B cell (primary cell): Measurements from ENCODE around the gene LDLRAD1. TPM values are rescaled to one million over a fixed set of nuclear protein-coding genes. Genes with fewer than 3 reads are reported as not detected.

ENCODE experiments used
- ATAC-seq: fragments of 200-7000 bp; cut with Tn5 transposase; one replicate; pipeline ENCODE4 v1.10.0; 2021; ENCODE audit warnings: low read depth, mild to moderate bottlenecking, moderate number of reproducible peaks, moderate library complexity
- CTCF ChIA-PET: fragments of 350-600 bp; sonication (Branson Sonifier 250); formaldehyde crosslinking; loops from one replicate; lab custom pipeline; 2021; ENCODE audit warnings: antibody characterized with exemption, inconsistent platforms; lab: Charles Lee
- POLR2A ChIA-PET: fragments of 350-600 bp; sonication (Branson Sonifier 250); formaldehyde crosslinking; loops from one replicate; lab custom pipeline; 2021; ENCODE audit warnings: antibody characterized with exemption; lab: Charles Lee
- DNase-seq: peaks from one replicate; pipeline ENCODE4 v3.0.0; 2013
- H2AFZ ChIP-seq: 2 replicates; pipeline ENCODE4 v1.6.1; 2012; ENCODE audit warnings: mild to moderate bottlenecking, low read depth, low read length; ENCODE audit not compliant: insufficient read depth, poor library complexity, severe bottlenecking
- H3K27ac ChIP-seq, 2 donors: 1 replicate in 1 of 2; 2 replicates in 1 of 2; pipeline ENCODE4 v1.5.1; 2012 to 2013; ENCODE audit warnings: low read length in 2 of 2, mild to moderate bottlenecking in 2 of 2, moderate library complexity in 1 of 2
- H3K27me3 ChIP-seq, 4 experiments: fragments of 200-600 bp in 1 of 4; sonication (generic) in 1 of 4; replicated peaks in 1 of 4; 1 replicate in 2 of 4; 2 replicates in 2 of 4; pipeline versions ENCODE4 v1.6.1 to v1.7.0; 2013 to 2016; ENCODE audit warnings: low read length in 3 of 4, mild to moderate bottlenecking in 2 of 4, mixed read lengths in 1 of 4, moderate library complexity in 1 of 4; ENCODE audit not compliant: insufficient read depth in 4 of 4, control insufficient read depth in 3 of 4; ENCODE audit errors: control extremely low read depth in 1 of 4
- H3K36me3 ChIP-seq, 2 experiments: replicated peaks in 1 of 2; 1 replicate in 1 of 2; 2 replicates in 1 of 2; pipeline versions ENCODE4 v1.6.1 to v1.7.1; 2013; ENCODE audit warnings: low read length in 1 of 2; ENCODE audit not compliant: insufficient read depth in 2 of 2, control insufficient read depth in 1 of 2; ENCODE audit errors: control extremely low read depth in 1 of 2, extremely low read depth in 1 of 2
- H3K4me1 ChIP-seq, 2 donors: fragments of 200-600 bp in 1 of 2; sonication (generic) in 1 of 2; 1 replicate in 1 of 2; 2 replicates in 1 of 2; pipeline versions ENCODE4 v1.5.1 to v1.6.1; 2013 to 2017; ENCODE audit warnings: low read length in 2 of 2; ENCODE audit not compliant: control insufficient read depth in 2 of 2, insufficient read depth in 2 of 2
- H3K4me2 ChIP-seq: replicated peaks from 2 replicates; pipeline ENCODE3; 2012; ENCODE audit warnings: mild to moderate bottlenecking, low read depth, low read length; ENCODE audit not compliant: poor library complexity, severe bottlenecking
- H3K4me3 ChIP-seq, 5 experiments: fragments of 200-600 bp in 1 of 5; sonication (generic) in 1 of 5; 1 replicate in 3 of 5; 2 replicates in 2 of 5; pipeline versions ENCODE4 v1.5.1 to v1.7.0; 2011 to 2016; ENCODE audit warnings: low read length in 4 of 5, mild to moderate bottlenecking in 4 of 5, low read depth in 2 of 5, control low read depth in 1 of 5, moderate library complexity in 1 of 5; ENCODE audit not compliant: insufficient read depth in 1 of 5; ENCODE audit errors: control extremely low read depth in 1 of 5, extremely low read depth in 1 of 5
- H3K79me2 ChIP-seq: fragments of 200-600 bp; sonication (generic); one replicate; pipeline ENCODE4 v1.6.0; 2016; ENCODE audit warnings: low read length; ENCODE audit not compliant: control insufficient read depth, insufficient read depth
- H3K9ac ChIP-seq: fragments of 200-600 bp; sonication (generic); 2 replicates; pipeline ENCODE4 v1.6.1; 2017; ENCODE audit warnings: mild to moderate bottlenecking, low read length, moderate library complexity
- H3K9me3 ChIP-seq, 3 donors: one replicate each; pipeline versions ENCODE4 v1.6.1 to v1.7.1; 2013; ENCODE audit warnings: low read length in 2 of 3; ENCODE audit not compliant: control insufficient read depth in 2 of 3, insufficient read depth in 1 of 3; ENCODE audit errors: control extremely low read depth in 1 of 3
- H4K20me1 ChIP-seq: 2 replicates; pipeline ENCODE4 v1.6.0; 2012; ENCODE audit warnings: mild to moderate bottlenecking, low read length; ENCODE audit not compliant: insufficient read depth, control insufficient read depth, poor library complexity, severe bottlenecking
- H3K27ac Mint-ChIP-seq: one replicate; pipeline ENCODE4 v1.8.0; 2021; ENCODE audit warnings: mixed read lengths
- H3K27me3 Mint-ChIP-seq: one replicate; pipeline ENCODE4 v1.8.0; 2021; ENCODE audit warnings: mixed read lengths
- H3K4me1 Mint-ChIP-seq: one replicate; pipeline ENCODE4 v1.8.0; 2021; ENCODE audit warnings: mixed read lengths
- H3K4me3 Mint-ChIP-seq: one replicate; pipeline ENCODE4 v1.8.0; 2021; ENCODE audit warnings: mixed read lengths
- H3K9me3 Mint-ChIP-seq: one replicate; pipeline ENCODE4 v1.8.0; 2022; ENCODE audit warnings: mixed read lengths; ENCODE audit not compliant: insufficient read depth
- CTCF ChIP-seq: fragments of 200-600 bp; IDR thresholded peaks from one replicate; pipeline ENCODE4 v1.8.0; 2022; ENCODE audit warnings: antibody characterized with exemption, mild to moderate bottlenecking
- EZH2 ChIP-seq: IDR thresholded peaks from 2 replicates; pipeline ENCODE4 v1.6.1; 2012; ENCODE audit warnings: borderline replicate concordance, low read depth, mild to moderate bottlenecking, moderate library complexity, low read length; ENCODE audit not compliant: insufficient read depth, poor library complexity, severe bottlenecking
- WGBS: methylation state at CpG from one replicate; pipeline ENCODE4 v1.1.5; 2013; ENCODE audit warnings: missing lambda C conversion rate; ENCODE audit not compliant: insufficient coverage; 5-methylcytosine and 5-hydroxymethylcytosine counted together
- intact Hi-C: fragments of 100-400 bp; cut with micrococcal nuclease; formaldehyde crosslinking; loops from one replicate; pipeline ENCODE4 v1.10.0; 2022
- polyA plus RNA-seq: library from polyadenylated mRNA; depleted of rRNA; stranded (reverse); fragments of >200 nt; gene quantifications from 2 replicates; pipeline ENCODE4 v1.2.3, GENCODE V29; 2012
- total RNA-seq, 2 donors: library from RNA; stranded (reverse); fragments of 120-200 nt in 1 of 2; gene quantifications; 1 replicate in 1 of 2; 2 replicates in 1 of 2; pipeline versions ENCODE4 v1.2.3 to v1.2.4, GENCODE V29; 2013 to 2022

The LDLRAD1 gene
- total and polyA plus RNA-seq, 2 donors (not counting 1 experiment from before 2014, with no cell fraction given) = not detected

- Mint-ChIP-seq H3K27me3 (no peaks in the 10 kb centered on the region), H3K27ac (peak overlapping the region; percentile 60), H3K4me1 (peaks cover 32% of the 10 kb centered on the region), H3K9me3 (no peaks in the 10 kb centered on the region), H3K4me3 (no peak overlapping the region)
- H4K20me1 ChIP-seq = peaks cover 4% of the 10 kb centered on the region
- H3K36me3 ChIP-seq = peaks cover 0 to 6% of the 10 kb centered on the region in 2 experiments
- peak overlapping the region; percentile 61 to 92 (median 67) for H3K4me3 ChIP-seq
- H3K27ac ChIP-seq = peak overlapping the region; percentile 75 to 94
- CTCF ChIA-PET = interaction anchor here (0.9 kb wide), 1 partner anchor 193 kb away, joined by 3 read pairs; no protein-coding TSS in a partner anchor
- H3K9ac ChIP-seq = peak overlapping the region; percentile 95
- H3K4me1 ChIP-seq = peaks cover 32 to 35% of the 10 kb centered on the region in 2 donors
- intact Hi-C loops = loop anchor here (1.0 to 2.0 kb wide), 6 partner anchors 109 to 833 kb away; partner anchors contain the start of genes DHCR24, IFT25, NDC1 and YIPF1
- under 1% methylated on average over 13 of the region's 21 CpGs for WGBS
- H3K9me3 ChIP-seq = no peaks in the 10 kb centered on the region
- POLR2A ChIA-PET = interaction anchor here (0.6 to 1.8 kb wide), 4 partner anchors 16 to 435 kb away, joined by 3 to 9 read pairs (median 3); partner anchors contain the start of genes IFT25 and LRRC42
- H2AFZ ChIP-seq = peak overlapping the region; percentile 95
- TF ChIP-seq EZH2 = no peak
- TF ChIP-seq CTCF = no peak
- H3K27me3 ChIP-seq = no peaks in the 10 kb centered on the region
- peaks cover 89% of the 10 kb centered on the region for H3K79me2 ChIP-seq
- DNase-seq = no peak
- H3K4me2 ChIP-seq = peak overlapping the region; percentile 94
- ATAC-seq = no peak
Observed at GRCh38 chr1:54053745-54054437, 35.9 kb upstream of the LDLRAD1 start.
